Measurements from ENCODE around the gene C1orf87.

C1orf87 gene

DNA sequence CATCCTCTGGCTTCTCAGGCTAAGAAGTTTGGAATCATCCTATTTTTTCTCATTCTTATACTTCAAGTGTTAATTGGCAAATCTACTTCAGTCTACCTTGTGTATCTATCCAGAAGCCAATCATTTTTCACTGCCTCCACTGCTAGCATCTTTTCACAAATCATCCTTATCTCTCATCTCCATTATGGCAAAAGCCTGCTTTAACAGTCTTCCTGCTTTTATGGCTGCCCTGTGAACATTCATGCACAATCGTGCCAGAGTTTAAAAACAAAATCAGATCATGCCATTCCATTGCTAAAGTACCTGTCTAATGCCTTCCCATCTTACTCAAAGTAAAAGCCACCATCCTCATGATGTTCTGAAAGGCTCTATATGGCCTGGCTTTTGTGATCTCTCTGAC is 127.8 kb downstream of the C1orf87 start:
- no peak for DNase-seq
